ENCODE results near the gene SV2C.

GRCh38 chr5:76252437-76252836, 169.3 kb downstream of the SV2C start:
- TF ChIP-seq CTCF (IDR thresholded peaks at IDR 0.05; ENCODE audit: insufficient read depth, low read length, poor library complexity, severe bottlenecking), result no peak
- TF ChIP-seq EZH2phosphoT487 (conservative IDR thresholded peaks at IDR 0.05; ENCODE audit: low read length), result no peak

All from SU-DHL-6 (cell line).